ENCODE results near the gene CAV3.

GRCh38 chr3:8768364-8769087 lies 34.9 kb downstream of the CAV3 start:
- TF ChIP-seq SPI1 (IDR thresholded peaks at IDR 0.05; ENCODE audit: low read depth, low read length) (no peak), POU2F2 (IDR thresholded peaks at IDR 0.05; ENCODE audit: low read depth, low read length) (no peak), POLR2A (IDR thresholded peaks at IDR 0.05; ENCODE audit: low read depth, low read length) (no peak), POLR2AphosphoS5 (IDR thresholded peaks at IDR 0.05; ENCODE audit: low read depth, low read length) (no peak)
